Motor neuron (in vitro differentiated cells): ENCODE results near the gene SLC6A5. TPM values are rescaled to one million over a fixed set of nuclear protein-coding genes. Genes with fewer than 3 reads are reported as not detected.

Experiments
- total RNA-seq, 8 experiments: library from RNA; unstranded; fragments of 300-600 nt; gene quantifications; 2 replicates each; pipeline versions ENCODE4 v1.2.3 to v1.2.4, GENCODE V29; 2022

SLC6A5 gene
- total RNA-seq, 8 experiments from 2014 or later = 0.07 to 5.2 (median 1.3) TPM; not detected in 1

Other genes starting within 250 kb of the SLC6A5 start
- 10 to 100 TPM in 2 of 8 experiments, 1 to 10 TPM in 5, under 1 TPM in 1; 0.98 to 75.4 (median 3.2) TPM for gene HTATIP2, start 235.9 kb upstream of the SLC6A5 start, total RNA-seq
- gene PRMT3, start 211.9 kb upstream of the SLC6A5 start, total RNA-seq = 10 to 100 TPM; 12.6 to 35.1 (median 17.1) TPM
- 100 to 1,000 TPM in 2 of 8 experiments, 10 to 100 TPM in 5, under 1 TPM in 1; 0.25 to 129 (median 46.4) TPM for gene NELL1, start 70.0 kb downstream of the SLC6A5 start, total RNA-seq